GM10266 (cell line): ENCODE data around the gene PTPRO.
A peak's percentile ranks its signal among the peaks of the same experiment; 100 is the strongest.

Experiments used
- DNase-seq: peaks from one replicate; pipeline ENCODE4 v3.0.0; 2012; ENCODE audit errors: extremely low spot score
- CTCF ChIP-seq: IDR thresholded peaks from 2 replicates; pipeline ENCODE4 v1.5.1; 2012; ENCODE audit warnings: mild to moderate bottlenecking, low read depth; ENCODE audit not compliant: control insufficient read depth, insufficient read depth; ENCODE audit errors: missing control alignments

The PTPRO gene

GRCh38 chr12:15590180-15590826 is 268.0 kb downstream of the PTPRO start:
- DNase-seq: peak; percentile 65
- TF ChIP-seq CTCF: peak; percentile 87

GRCh38 chr12:15591811-15592210 is 269.5 kb downstream of the PTPRO start:
- no peak for TF ChIP-seq CTCF
- DNase-seq: no peak

GRCh38 chr12:15592934-15593333 is 270.6 kb downstream of the PTPRO start:
- TF ChIP-seq CTCF: no peak
- DNase-seq: no peak

GRCh38 chr12:15596174-15596573 is 273.9 kb downstream of the PTPRO start:
- TF ChIP-seq CTCF: no peak
- DNase-seq: no peak

- no peak for TF ChIP-seq CTCF
- DNase-seq: no peak
Measured at GRCh38 chr12:15597125-15597830, 275.0 kb downstream of the PTPRO start.

- no peak for TF ChIP-seq CTCF
- DNase-seq: no peak
Measured at GRCh38 chr12:15599266-15600037, 277.1 kb downstream of the PTPRO start.
